ENCODE data around the gene ZNF770. TPM values are rescaled to one million over a fixed set of nuclear protein-coding genes. Genes with fewer than 3 reads are reported as not detected.

Gene ZNF770
- total and polyA plus RNA-seq, 2 of the 4 experiments (the other 2 are of a cell fraction) = 9.4 to 26.5 TPM

GRCh38 chr15:34994925-34995324, 6.8 kb upstream of the ZNF770 start:
- H2BK5ac ChIP-seq (ENCODE audit: low read depth, low read length, poor library complexity, severe bottlenecking) = no peak overlapping the region
- no peak overlapping the region for H3K14ac ChIP-seq (replicated peaks; ENCODE audit: low read depth, low read length)
- H2AK5ac ChIP-seq (ENCODE audit: low read depth, low read length) = no peak overlapping the region
- H4K5ac ChIP-seq (ENCODE audit: low read depth, low read length) = no peak overlapping the region
- no peaks in the 10 kb centered on the region for H3K36me3 ChIP-seq (ENCODE audit: control insufficient read depth, insufficient read depth, low read length)
- no peak overlapping the region for H3K23ac ChIP-seq (ENCODE audit: low read depth, low read length)
- no peaks in the 10 kb centered on the region for H3K9me1 ChIP-seq (ENCODE audit: insufficient read depth, low read length)
- ATAC-seq (ENCODE audit: low read depth) = no peak
- no peaks in the 10 kb centered on the region for H3K79me1 ChIP-seq (ENCODE audit: low read depth in 1 of 2, low read length in 2 of 2)
- H3K9ac ChIP-seq (ENCODE audit: low read depth, low read length) = no peak overlapping the region
- no peak overlapping the region for H3K4me2 ChIP-seq (ENCODE audit: low read depth, low read length)
- H3K27ac ChIP-seq (ENCODE audit: insufficient read depth, low read length) = no peak overlapping the region
- H4K91ac ChIP-seq (ENCODE audit: insufficient read depth, low read depth, low read length) = no peak overlapping the region
- TF ChIP-seq POLR2A (IDR thresholded peaks at IDR 0.05; ENCODE audit: low read depth, low read length) = no peak
- TF ChIP-seq, protein P1, sequence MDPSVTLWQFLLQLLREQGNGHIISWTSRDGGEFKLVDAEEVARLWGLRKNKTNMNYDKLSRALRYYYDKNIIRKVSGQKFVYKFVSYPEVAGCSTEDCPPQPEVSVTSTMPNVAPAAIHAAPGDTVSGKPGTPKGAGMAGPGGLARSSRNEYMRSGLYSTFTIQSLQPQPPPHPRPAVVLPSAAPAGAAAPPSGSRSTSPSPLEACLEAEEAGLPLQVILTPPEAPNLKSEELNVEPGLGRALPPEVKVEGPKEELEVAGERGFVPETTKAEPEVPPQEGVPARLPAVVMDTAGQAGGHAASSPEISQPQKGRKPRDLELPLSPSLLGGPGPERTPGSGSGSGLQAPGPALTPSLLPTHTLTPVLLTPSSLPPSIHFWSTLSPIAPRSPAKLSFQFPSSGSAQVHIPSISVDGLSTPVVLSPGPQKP (IDR thresholded peaks at IDR 0.05; ENCODE audit: borderline replicate concordance, low read depth, low read length) = no peak
- TF ChIP-seq RCOR1 (IDR thresholded peaks at IDR 0.05; ENCODE audit: insufficient replicate concordance, low read length) = no peak
- TF ChIP-seq MAFK (IDR thresholded peaks at IDR 0.05; ENCODE audit: low read depth, low read length) = no peak
- TF ChIP-seq NFE2L2 (IDR thresholded peaks at IDR 0.05; ENCODE audit: low read depth, low read length) = no peak
- no peak for TF ChIP-seq CHD1 (IDR thresholded peaks at IDR 0.05; ENCODE audit: low read depth, low read length)
- no peak for TF ChIP-seq RAD21 (IDR thresholded peaks at IDR 0.05; ENCODE audit: low read length)
- no peak for TF ChIP-seq BHLHE40 (IDR thresholded peaks at IDR 0.05; ENCODE audit: low read depth, low read length)
- in situ Hi-C loops (cut with MboI; ENCODE audit: low sequenced_read_pairs) = no loop called here
- no TSS peak for BruUV-seq (replicated peaks)
- H3K4me3 ChIP-seq (ENCODE audit: insufficient read depth, low read depth, low read length) = no peak overlapping the region
- intact Hi-C loops (cut with micrococcal nuclease) = no loop called here
- H2AK9ac ChIP-seq (replicated peaks; ENCODE audit: low read depth, low read length, poor library complexity) = no peak overlapping the region
- H2AFZ ChIP-seq (replicated peaks; ENCODE audit: low read length, poor library complexity) = no peak overlapping the region
- no peaks in the 10 kb centered on the region; the same call in none of the 2 replicates for H3K27me3 ChIP-seq (ENCODE audit: control insufficient read depth, insufficient read depth, low read length)
- no peak overlapping the region for H2BK15ac ChIP-seq (ENCODE audit: low read depth, low read length)
- H3K4me1 ChIP-seq (ENCODE audit: control insufficient read depth, insufficient read depth, low read length) = no peaks in the 10 kb centered on the region
- ChIA-PET CTCF (no interaction called here), POLR2A (ENCODE audit: unreplicated experiment) (no interaction called here)
- no peak overlapping the region for H2BK120ac ChIP-seq (ENCODE audit: low read depth, low read length)
- no peak overlapping the region for H4K8ac ChIP-seq (ENCODE audit: low read depth in 2 of 2, low read length in 2 of 2)
- dilution Hi-C loops (cut with HindIII; ENCODE audit: low sequenced_read_pairs, unreplicated experiment) = no loop called here
- no peak overlapping the region for H3K56ac ChIP-seq (ENCODE audit: extremely low read depth, insufficient read depth, low read length)
- no CpG with 5 or more reads among the region's 1 CpG for WGBS, 2 experiments (ENCODE audit: extremely low coverage in 2 of 2, insufficient read length in 1 of 2)
- no peak overlapping the region for H3K18ac ChIP-seq (ENCODE audit: low read depth, low read length)
- H3K4ac ChIP-seq (ENCODE audit: low read depth, low read length) = no peak overlapping the region
- H4K20me1 ChIP-seq (ENCODE audit: insufficient read depth, low read length) = no peaks in the 10 kb centered on the region
- no peak overlapping the region for H2BK20ac ChIP-seq (ENCODE audit: low read depth, low read length)
- H3K9me3 ChIP-seq (ENCODE audit: control insufficient read depth, insufficient read depth, low read length) = no peaks in the 10 kb centered on the region
- DNase-seq = no peak
